ENCODE results near the gene PSMD8.
"Not testable (repeated sequence)": the region's sequence is repeated elsewhere in the genome, so short reads cannot be mapped to it uniquely, and the experiment has no call there.

PSMD8 gene

DNA sequence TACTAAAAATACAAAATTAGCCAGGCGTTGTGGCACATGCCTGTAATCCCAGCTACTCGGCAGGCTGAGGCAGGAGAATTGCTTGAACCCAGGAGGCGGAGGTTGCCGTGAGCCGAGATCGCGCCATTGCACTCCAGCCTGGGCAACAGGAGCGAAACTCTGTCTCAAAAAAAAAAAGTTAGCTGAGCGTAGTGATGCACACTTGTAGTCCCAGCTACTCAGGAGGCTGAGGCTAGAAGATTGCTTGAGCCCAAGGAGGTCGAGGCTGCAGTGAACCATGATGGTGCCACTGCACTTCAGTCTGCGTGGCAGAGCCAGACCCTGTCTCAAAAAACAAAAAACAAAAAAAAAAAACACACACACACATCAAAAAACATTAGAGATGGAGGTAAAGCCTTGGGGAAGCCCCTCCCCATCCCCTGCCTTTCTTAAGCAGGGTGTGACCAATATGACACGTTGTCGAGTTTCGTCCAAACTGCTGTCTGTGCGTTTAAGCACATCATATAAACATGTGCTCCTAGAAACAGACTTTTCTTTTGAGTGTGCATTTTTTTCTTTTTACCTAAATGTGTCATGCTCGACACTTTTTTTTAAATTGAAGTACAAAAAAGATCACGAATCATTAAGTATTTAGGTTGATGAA is 52.8 kb downstream of the PSMD8 start:
- DNase-seq; intact Hi-C loops (cut with DNase I): not testable (repeated sequence)

DNA sequence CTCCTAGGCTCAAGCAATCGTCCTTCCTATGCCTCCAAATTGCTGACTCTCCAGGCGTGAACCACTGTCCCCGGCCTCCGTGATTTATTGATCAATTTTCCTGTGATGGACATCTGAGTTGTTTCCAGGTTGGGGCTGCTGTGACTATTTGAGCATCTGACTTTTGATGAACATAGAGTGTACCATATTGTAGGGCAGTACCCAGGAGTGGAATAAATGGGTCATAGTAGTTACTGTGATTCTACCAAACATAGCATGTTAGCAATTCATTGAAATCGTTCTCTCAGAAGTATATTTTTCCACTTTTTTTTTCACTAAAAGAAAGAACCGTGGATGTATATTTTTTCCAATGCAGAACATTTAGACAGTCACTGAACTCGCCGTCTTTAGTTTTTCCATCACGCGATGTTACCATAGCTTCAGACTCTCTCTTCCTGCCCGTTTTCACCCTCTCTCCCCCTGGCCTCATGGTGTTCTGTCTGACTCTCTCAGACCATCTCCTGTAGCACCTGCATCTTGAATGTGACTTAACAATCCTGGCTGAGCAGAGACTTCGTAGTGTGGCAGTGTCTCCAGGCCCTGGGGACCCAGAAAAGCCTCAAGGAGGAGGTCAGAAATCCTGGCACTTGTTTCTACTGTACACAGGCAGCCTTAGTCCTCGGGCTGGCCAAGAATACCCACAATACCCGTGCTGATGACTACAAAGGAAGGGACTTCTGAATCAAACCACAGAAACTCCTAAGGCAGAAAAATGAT is 54.9 kb downstream of the PSMD8 start:
- intact Hi-C loops (cut with DNase I), result no loop called here
- no peak for DNase-seq

DNA sequence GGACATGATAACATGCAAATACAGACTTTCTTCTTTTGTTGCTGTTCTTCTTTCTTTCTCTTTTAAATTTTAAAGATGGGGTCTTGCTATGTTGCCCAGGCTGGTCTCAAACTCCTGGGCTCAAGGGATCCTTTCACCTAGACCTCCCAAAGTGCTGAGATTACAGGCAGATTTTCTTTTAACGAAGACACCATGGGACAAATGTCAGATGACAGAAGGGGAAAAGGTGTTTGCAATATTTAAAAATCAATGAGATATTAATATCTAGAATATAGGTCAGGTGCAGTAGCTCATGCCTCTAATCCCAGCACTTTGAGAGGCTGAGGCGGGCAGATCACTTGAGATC is 55.4 kb downstream of the PSMD8 start:
- no peak for DNase-seq
- intact Hi-C loops (cut with DNase I), result no loop called here

DNA sequence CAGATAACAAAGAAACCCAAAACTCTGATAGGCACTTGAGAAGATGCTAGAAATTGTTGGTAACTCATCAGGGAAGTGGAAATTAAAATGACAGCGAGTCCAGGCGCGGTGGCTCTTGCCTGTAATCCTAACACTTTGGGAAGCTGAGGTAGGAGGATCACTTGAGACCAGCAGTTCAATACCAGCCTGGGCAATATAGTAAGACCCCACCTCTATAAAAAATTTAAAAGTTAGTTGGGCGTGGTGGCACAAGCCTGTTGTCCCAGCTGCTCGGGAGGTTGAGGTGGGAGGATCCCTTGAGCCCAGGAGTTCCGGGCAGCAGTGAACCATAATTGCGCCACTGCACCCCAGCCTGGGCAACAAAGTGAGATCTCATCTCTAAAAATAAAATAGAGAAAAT is 56.6 kb downstream of the PSMD8 start:
- intact Hi-C loops (cut with DNase I), result no loop called here
- DNase-seq, result no peak

DNA sequence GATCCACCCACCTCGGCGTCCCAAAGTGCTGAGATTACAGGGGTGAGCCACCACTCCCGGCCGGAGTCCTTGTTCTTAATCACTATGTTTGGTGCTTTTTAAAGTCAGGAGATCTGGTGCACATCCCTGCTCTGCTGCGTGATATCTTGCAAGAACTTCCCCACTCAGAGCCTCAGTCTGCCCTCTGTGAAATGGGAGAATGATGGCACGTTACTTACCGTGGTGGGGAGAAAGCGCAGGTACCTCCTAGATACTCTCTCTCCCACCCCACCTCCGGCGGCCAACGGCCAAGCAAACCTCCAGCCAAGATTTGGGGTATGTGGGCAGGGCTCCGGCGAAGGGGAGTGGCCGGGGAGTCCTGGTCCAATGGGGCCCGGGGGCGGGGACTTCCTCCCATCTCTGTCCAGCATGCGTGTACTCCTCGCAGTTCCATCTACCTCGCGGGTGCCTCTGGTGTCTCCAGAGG is 58.9 kb downstream of the PSMD8 start, which contains the start of gene RYR1:
Gene RYR1, plus strand, starts transcription at position 424 of the 466 bp plus-strand sequence. CDS start 139 bp downstream, outside the sequence.
- intact Hi-C loops (cut with DNase I), result no loop called here
- DNase-seq, result peak; percentile 30 to 95 (median 61)
